Measurements from ENCODE around the gene NDUFA12.

The NDUFA12 gene

GRCh38 chr12:94980577-94980976 is 22.9 kb downstream of the NDUFA12 start:
- no peak for DNase-seq (ENCODE audit: low spot score)

DNA sequence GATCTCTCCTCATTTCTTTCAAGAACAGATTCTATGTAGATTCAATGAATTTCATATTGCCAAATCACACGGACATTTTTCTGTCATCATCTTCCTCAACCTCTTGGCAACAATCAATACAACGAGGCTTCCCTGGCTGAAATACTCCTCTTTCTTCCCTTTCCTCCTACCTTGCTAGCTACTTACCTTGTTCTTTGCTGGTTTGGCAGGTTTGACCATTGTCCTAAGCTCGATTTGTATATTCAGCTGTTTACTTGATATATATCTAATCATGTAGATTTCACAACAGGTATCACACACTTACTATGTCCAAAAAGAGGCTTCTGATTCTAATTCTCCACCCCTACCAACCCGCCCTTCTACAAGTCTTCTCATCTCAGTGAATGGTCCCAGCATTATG is 23.6 kb downstream of the NDUFA12 start:
- no peak for DNase-seq (ENCODE audit: low spot score)

- DNase-seq (ENCODE audit: low spot score) = no peak
Measured at GRCh38 chr12:94977766-94978468, 25.6 kb downstream of the NDUFA12 start.

DNA sequence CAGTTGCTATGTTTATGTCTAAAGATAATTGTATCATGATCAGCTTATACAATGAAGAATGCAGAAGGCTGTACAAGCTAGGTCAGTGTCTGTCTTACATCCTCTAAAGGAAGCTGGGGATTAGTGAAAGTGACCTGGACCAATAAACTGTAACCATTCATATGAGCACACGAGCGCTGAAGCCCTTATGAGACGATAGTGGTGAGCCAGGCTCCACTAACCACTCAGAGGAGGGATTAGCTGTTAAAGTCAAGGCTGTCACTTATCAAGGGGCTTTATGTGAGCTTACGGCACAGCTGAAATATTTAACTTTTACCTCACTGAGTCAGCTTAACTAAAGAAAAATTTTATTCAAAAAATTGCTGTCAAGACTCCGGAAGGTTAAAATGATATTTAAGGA is 30.3 kb downstream of the NDUFA12 start:
- DNase-seq (ENCODE audit: low spot score) = no peak

DNA sequence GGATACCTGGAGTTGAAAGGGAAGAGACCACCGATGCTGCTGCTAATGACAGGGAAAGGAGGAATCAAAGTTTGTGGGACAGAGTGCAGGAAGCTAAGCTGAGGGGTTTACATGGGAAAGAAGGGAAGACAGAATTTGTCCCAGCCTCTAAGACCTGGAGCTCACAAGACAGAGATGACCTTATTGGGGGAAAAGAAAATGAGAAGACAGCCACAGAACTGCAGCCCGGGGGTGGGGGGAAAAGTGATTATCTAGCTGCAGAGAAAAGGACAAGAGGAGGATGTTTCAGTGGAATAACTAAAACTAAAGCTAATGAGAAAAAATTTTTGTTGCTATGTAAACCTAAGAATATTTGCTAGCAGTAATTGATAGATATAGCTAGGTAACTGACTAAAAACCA is 30.7 kb downstream of the NDUFA12 start:
- DNase-seq (ENCODE audit: low spot score) = no peak

- no peak for DNase-seq (ENCODE audit: low spot score)
Measured at GRCh38 chr12:94971923-94972322, 31.6 kb downstream of the NDUFA12 start.

DNA sequence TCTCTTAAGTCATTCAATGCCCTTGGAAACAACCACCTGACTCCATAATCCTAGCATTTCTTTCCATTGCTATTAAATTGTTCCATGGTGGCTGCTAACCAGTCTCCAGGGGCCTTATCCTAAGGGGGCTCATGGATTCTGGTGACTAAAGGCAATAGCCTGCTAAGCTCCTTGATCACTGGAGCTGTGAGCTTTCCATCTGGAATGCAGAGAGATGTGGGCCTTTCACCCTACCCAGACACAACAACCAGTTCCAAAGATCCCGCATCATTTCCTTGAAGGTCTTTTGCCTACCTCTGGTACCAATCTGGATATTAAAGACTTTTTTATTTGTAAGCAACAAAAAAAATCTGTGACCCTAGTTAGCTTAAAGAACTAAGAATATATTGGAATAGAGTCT is 32.9 kb downstream of the NDUFA12 start:
- no peak for DNase-seq (ENCODE audit: low spot score)

DNA sequence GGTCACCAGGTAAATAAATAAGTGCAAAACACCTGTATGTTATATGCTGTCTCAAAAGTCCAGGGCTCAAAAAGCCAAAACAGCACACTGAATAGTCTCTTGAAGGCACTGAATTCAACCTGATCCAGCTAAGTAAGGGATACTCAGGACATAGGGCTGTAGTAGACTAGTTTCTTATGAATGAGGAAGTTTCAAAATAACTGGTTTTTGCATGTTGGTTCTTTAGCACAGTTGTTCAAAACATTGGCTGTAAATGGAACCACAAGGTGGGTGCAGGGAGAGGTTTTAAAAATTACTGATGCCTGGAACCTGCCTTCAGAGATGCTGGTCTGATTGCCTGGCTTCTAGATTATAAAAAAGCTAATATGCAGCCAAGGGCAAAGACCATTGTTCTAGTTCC is 34.1 kb downstream of the NDUFA12 start:
- DNase-seq (ENCODE audit: low spot score) = no peak

GRCh38 chr12:94965982-94966630 is 37.4 kb downstream of the NDUFA12 start:
- no peak for DNase-seq (ENCODE audit: low spot score)

DNA sequence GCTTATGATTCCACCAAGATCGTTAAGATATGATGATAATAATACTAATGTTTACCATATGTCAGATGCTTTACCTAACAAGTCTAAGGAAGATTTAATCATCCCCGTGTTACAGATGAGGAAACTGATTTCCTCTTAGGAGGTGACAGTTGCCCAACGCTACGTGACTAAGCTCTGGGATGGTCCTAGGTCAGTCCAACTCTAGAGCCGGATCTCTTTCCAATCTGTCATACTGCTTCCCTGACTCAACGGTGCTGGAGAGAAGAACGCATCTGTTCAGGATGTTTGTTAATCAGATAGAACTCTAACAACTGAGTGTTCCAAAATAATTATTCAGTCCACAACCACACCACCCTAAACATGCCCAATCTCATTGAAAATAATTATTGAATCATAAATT is 39.8 kb downstream of the NDUFA12 start:
- DNase-seq (ENCODE audit: low spot score) = no peak

GRCh38 chr12:94962670-94963069 is 40.8 kb downstream of the NDUFA12 start:
- no peak for DNase-seq (ENCODE audit: low spot score)

DNA sequence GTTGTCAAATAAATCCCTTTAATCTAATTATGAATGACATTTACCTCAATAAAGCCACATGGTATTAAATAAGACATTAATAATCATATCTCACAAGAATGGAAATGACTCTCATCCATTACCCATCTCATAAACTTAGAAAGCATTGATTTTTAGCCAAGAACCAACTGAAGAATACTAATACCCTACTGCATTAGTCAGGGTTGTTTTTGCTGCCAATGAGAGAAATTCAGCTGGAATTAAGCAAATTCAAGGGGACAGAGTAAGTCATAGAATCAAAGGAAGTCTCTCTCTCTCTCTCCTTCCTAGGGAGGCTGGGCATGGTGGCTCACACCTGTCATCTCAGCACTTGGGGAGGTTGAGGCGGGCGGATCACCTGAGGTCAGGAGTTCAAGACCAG is 41.6 kb downstream of the NDUFA12 start:
- no peak for DNase-seq (ENCODE audit: low spot score)

GRCh38 chr12:94961256-94961824 is 42.2 kb downstream of the NDUFA12 start:
- DNase-seq (ENCODE audit: low spot score) = no peak

DNA sequence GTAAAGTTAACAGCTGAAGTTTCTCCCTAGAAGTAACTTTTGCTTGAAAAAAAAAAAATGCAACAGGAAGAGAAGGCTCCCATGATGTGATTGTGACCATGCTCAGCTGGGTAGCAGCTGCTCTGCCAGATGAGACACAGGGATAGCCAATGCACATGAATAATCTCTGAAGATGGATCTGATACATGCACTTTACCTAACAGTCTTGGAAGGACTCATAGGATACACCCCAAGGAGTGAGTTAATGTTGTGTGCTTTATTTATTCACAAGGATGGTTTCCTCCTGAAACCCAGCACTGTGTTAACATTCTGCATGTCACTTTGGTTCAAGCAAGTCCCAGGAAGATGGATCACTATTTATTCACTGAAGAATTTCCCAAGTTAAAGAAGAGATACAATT is 46.5 kb downstream of the NDUFA12 start:
- no peak for DNase-seq (ENCODE audit: low spot score)

DNA sequence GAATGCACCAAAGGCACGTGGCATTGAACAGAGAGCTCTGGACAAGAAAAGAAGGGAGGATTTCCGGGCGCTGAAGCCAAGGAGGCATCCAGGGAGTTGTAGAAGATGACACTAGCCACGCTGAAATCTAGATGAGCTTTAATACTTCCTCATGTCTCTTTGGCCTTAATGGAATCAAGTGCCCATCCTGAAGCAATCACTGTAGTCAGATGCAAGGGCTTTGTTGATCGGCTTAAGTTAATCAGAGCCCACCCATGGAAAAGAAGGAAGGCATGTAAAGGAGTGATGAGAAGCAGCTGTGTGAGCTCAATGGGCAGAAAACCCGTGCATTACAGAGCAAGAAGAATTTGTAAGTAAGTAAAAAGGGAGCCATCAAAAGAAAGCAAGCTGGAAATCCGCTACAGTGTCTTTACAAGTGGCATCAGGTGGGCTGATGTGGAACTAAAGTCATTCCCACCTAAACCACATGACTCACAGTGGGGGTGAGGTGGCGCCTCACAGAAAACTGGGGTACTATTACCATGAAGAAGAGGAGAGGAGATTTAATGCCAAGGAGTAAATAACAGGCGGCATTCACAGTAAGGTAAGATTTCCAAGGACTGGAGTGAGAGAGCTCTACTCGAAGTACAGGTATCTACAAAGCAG is 48.4 kb downstream of the NDUFA12 start:
- DNase-seq (ENCODE audit: low spot score) = no peak

DNA sequence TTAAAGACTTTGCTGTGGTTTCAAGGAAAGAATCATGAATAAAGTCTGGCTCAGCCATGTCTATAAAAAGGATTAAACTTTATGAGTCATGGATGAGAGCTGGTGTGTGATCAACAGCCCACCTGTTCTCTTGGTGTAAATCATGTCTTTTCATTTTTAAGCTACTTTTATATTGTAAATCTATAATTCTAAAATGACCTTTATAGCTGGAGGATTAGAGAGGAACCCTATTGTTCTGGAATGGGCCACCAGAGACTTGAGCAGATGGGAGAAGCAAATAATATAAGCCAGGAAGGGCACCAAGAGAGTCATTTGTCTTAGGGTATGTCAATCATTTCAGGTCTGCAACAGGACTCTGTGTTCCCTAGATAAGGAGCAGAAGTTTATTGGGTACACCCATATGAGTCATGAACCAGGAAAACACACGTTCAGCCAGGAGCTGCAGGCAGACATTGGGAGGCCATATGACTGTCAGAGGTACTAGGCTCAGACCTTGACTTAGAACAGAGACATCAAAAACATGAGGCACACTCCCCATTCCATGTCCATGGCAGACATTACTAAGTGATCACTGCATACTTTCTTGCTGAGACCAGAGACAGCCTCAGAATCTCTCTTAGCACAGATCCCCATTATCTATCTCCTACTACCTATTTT is 49.3 kb downstream of the NDUFA12 start:
- no peak for DNase-seq (ENCODE audit: low spot score)

- no peak for DNase-seq (ENCODE audit: low spot score)
Measured at GRCh38 chr12:94952325-94952724, 51.2 kb downstream of the NDUFA12 start.

DNA sequence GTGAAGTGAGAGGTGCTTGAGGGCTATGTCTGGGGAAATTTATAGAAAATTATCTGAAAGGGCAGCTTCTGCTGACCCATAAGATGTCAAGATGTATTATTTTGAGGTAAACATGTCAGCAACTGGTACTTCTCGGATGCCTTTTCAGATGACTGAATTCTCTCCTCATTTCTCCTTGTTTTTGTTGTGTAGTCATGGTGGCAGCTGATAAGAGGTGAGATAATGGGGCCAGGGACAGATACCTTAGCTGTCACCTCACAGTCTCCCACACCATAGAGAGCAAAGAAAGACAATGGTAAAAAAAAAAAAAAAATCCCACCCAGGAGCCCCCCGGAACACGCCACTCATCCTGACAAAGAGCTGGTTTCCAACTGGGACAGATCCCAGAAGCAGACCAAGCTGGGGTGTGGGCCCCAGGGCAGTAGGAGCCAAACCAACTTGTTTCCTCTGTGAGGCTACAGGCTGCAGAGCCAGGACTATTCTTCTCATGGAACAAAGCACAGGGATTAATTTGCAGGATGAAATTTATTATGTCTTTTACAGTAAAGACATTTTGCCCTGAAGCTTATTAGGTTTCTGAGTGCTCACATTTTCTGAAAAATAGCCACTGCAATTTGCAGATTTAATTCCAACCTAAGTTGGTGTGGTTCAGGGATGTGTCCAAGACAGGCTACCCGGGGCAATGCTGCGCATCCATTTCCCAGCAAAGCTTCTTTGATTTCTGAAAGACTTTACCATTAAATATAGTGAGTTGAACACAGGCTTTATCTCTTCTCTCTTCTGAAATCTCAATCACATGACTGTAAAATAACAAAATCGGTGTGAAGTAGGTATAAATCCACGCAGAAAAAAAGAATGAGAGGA is 52.2 kb downstream of the NDUFA12 start:
- no peak for DNase-seq (ENCODE audit: low spot score)

GRCh38 chr12:94948232-94948810 is 55.2 kb downstream of the NDUFA12 start:
- DNase-seq (ENCODE audit: low spot score) = no peak

DNA sequence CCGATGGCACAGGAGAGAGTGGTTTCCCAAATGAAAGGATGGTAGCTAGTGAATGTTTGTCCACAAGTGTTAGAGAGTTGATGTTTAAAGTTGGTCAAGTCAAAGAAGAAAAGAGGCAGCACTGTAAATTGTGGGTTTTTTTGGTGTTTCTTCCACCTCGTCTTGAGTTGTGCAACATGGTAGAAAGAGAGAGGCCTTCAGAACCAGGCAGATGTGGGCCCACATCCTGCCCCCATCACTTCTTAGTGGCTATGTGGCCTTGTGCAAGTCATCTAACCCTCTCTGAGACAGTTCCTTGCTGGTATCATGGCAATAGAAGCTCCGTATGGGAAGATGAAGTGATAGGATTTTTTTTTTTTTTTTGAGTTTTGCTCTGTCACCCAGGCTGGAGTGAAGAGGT is 60.8 kb downstream of the NDUFA12 start:
- no peak for DNase-seq (ENCODE audit: low spot score)

- DNase-seq (ENCODE audit: low spot score) = peak; percentile 38
Measured at GRCh38 chr12:94941440-94941862, 62.0 kb downstream of the NDUFA12 start.

Data from CD4-positive, alpha-beta T cell treated with Interleukin-2 at 100 ng/mL for 4 hours (primary cell).